NCI-H82 (cell line): ENCODE measurements around the gene RPRD1B.
A peak's percentile ranks its signal among the peaks of the same experiment; 100 is the strongest.

Source experiments
- DNase-seq: peaks from one replicate; lab custom pipeline; 2025; lab: John Stamatoyannopoulos, UW

The RPRD1B gene

GRCh38 chr20:38033330-38034107, at the start of gene RPRD1B, which contains the start of gene TTI1:
RPRD1B (plus strand) TSS chr20:38033746; CDS start chr20:38033948, 202 bp downstream.
TTI1 (minus strand) TSS chr20:38033456; CDS start chr20:38013816, 19,640 bp downstream.
- DNase-seq: peak; percentile 96

- DNase-seq: no peak
Observed at GRCh38 chr20:37984018-37984785, 49.3 kb upstream of the RPRD1B start.

- DNase-seq: no peak
Observed at GRCh38 chr20:37986044-37986858, 47.3 kb upstream of the RPRD1B start.

GRCh38 chr20:37986873-37987601, 46.5 kb upstream of the RPRD1B start:
- peak; percentile 90 for DNase-seq

- peak; percentile 65 for DNase-seq
Observed at GRCh38 chr20:37987602-37988290, 45.8 kb upstream of the RPRD1B start.

- peak; percentile 56 for DNase-seq
Observed at GRCh38 chr20:37988306-37988954, 45.1 kb upstream of the RPRD1B start.

- DNase-seq: peak; percentile 47
Observed at GRCh38 chr20:37989601-37990295, 43.8 kb upstream of the RPRD1B start.

- DNase-seq: peak; percentile 90
Observed at GRCh38 chr20:37990571-37991151, 42.9 kb upstream of the RPRD1B start.

- peak; percentile 95 for DNase-seq
Observed at GRCh38 chr20:37991157-37991866, 42.2 kb upstream of the RPRD1B start.

GRCh38 chr20:37991908-37992307, 41.6 kb upstream of the RPRD1B start:
- peak; percentile 74 for DNase-seq

- DNase-seq: peak; percentile 89
Observed at GRCh38 chr20:37992802-37993409, 40.6 kb upstream of the RPRD1B start.

GRCh38 chr20:37994512-37994911, 39.0 kb upstream of the RPRD1B start:
- peak; percentile 91 for DNase-seq

- DNase-seq: no peak
Observed at GRCh38 chr20:37995856-37996605, 37.5 kb upstream of the RPRD1B start.

- DNase-seq: no peak
Observed at GRCh38 chr20:37997516-37997915, 36.0 kb upstream of the RPRD1B start.

GRCh38 chr20:37999526-38000263, 33.9 kb upstream of the RPRD1B start:
- no peak for DNase-seq

GRCh38 chr20:38000293-38000692, 33.3 kb upstream of the RPRD1B start:
- no peak for DNase-seq
